GM12864 (cell line): ENCODE data around the gene CLDN10.

Source experiments
- DNase-seq: peaks from one replicate; pipeline ENCODE4 v3.0.0-alpha.2; 2011; ENCODE audit warnings: low read depth
- H3K4me3 ChIP-seq: 2 replicates; pipeline ENCODE4 v1.5.1; 2011; ENCODE audit warnings: mild to moderate bottlenecking, low read depth, low read length, control low read depth
- CTCF ChIP-seq: IDR thresholded peaks from 2 replicates; pipeline ENCODE4 v1.5.1; 2011; ENCODE audit warnings: low read depth, mild to moderate bottlenecking, moderate library complexity, low read length, control low read depth, inconsistent platforms; ENCODE audit errors: missing control alignments

CLDN10 gene, protein sequence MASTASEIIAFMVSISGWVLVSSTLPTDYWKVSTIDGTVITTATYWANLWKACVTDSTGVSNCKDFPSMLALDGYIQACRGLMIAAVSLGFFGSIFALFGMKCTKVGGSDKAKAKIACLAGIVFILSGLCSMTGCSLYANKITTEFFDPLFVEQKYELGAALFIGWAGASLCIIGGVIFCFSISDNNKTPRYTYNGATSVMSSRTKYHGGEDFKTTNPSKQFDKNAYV

GRCh38 chr13:95552539-95553441 lies at the start of gene CLDN10:
Gene CLDN10, plus strand, starts transcription at chr13:95552720. Its CDS starts 34 bp downstream, at chr13:95552754.
- TF ChIP-seq CTCF: peak; percentile 16
- H3K4me3 ChIP-seq: no peak within 1 kb of the TSS
- no peak for DNase-seq

DNA sequence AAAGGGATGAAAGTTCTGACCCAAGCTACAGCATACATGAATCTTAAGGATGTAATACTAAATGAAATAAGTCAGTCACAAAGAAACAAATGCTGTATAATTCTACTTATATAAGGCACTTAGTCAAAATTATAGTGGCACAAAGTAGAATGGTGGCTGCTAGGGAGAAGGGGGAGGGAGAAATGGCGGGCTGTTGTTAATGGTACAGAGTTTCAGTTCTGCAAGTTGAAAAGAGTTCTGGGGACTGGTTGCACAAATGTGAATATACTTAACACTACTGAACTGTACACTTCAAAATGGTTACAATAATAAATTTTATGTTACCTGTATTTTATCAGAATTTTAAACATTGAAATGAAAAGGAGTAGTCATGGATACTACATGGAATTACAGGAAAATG lies 48.9 kb upstream of the CLDN10 start:
- no peak overlapping the region for H3K4me3 ChIP-seq
- no peak for DNase-seq
- TF ChIP-seq CTCF: no peak

GRCh38 chr13:95505265-95505664 lies 47.3 kb upstream of the CLDN10 start:
- DNase-seq: no peak
- no peak overlapping the region for H3K4me3 ChIP-seq

DNA sequence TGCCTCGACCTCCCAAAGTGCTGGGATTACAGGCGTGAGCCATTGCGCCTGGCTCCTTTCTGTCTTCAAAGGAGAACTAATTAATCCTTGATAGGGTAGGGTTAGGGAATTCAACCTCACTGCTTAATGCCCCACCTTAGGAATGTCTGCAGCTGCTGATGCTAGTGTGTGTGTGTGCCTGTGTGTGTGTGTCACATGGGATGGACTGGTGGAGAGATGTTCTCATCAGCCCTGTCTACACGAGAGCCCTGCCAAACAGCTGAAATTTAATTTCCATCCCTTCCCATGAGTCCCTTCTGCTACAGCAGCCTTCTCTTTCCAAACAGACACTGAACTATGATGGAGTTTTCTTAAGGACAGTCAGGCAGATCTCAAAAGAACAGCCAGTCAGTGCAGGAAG lies 46.5 kb upstream of the CLDN10 start:
- no peak for TF ChIP-seq CTCF
- no peak overlapping the region for H3K4me3 ChIP-seq
- no peak for DNase-seq

More at GRCh38 chr13:95505265-95505664, 47.3 kb upstream of the CLDN10 start:
- no peak for TF ChIP-seq CTCF

- TF ChIP-seq CTCF: no peak
- no peak for DNase-seq
- no peak overlapping the region for H3K4me3 ChIP-seq
Observed at GRCh38 chr13:95507991-95508390, 44.5 kb upstream of the CLDN10 start.

DNA sequence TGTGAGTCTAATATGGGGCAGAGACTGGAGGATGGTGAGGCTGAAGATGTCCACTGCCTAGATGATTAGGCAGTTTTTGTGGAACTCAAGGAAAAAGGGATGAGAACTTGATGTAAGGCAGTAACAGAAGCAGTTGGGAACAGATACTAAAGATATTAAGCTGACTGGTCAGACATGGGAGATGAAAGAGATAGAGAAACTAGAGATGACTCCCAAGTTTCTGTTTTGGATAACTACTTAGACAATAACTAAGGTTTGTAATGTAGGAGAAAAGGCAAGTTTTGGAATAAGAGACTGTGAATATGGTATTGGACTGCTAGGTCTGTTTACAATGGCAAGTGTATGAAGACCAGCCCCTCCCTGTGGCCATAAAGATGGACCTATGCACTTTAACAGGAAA lies 43.5 kb upstream of the CLDN10 start:
- no peak for DNase-seq
- H3K4me3 ChIP-seq: no peak overlapping the region
- TF ChIP-seq CTCF: no peak
